H9 (cell line): Measurements from ENCODE around the gene KAZN. TPM values are rescaled to one million over a fixed set of nuclear protein-coding genes. Genes with fewer than 3 reads are reported as not detected.

ENCODE experiments used
- DNase-seq: peaks from one replicate; pipeline ENCODE4 v3.0.0-alpha.2; 2017
- H2AFZ ChIP-seq: one replicate; pipeline ENCODE4 v1.6.1; 2013; ENCODE audit warnings: mild to moderate bottlenecking, low read length, control low read depth, moderate library complexity
- H2AK5ac ChIP-seq: 2 replicates; pipeline ENCODE4 v1.6.1; 2013; ENCODE audit warnings: low read length, control low read depth, mixed read lengths; ENCODE audit not compliant: insufficient read length
- H2BK120ac ChIP-seq: one replicate; pipeline ENCODE4 v1.6.1; 2013; ENCODE audit warnings: low read depth, mild to moderate bottlenecking, low read length, control low read depth, inconsistent platforms; ENCODE audit not compliant: poor library complexity, severe bottlenecking
- H2BK12ac ChIP-seq: 2 replicates; pipeline ENCODE4 v1.6.1; 2013; ENCODE audit warnings: low read length, control low read depth, mixed read lengths, low read depth; ENCODE audit not compliant: insufficient read length
- H2BK15ac ChIP-seq: 2 replicates; pipeline ENCODE4 v1.6.1; 2013; ENCODE audit warnings: low read depth, low read length, control low read depth
- H2BK20ac ChIP-seq: one replicate; pipeline ENCODE4 v1.6.1; 2013; ENCODE audit warnings: low read depth, mild to moderate bottlenecking, low read length, control low read depth, inconsistent platforms; ENCODE audit not compliant: poor library complexity, severe bottlenecking
- H2BK5ac ChIP-seq: 2 replicates; pipeline ENCODE4 v1.6.1; 2013; ENCODE audit warnings: low read length, control low read depth, mixed read lengths; ENCODE audit not compliant: insufficient read length
- H3K14ac ChIP-seq: 2 replicates; pipeline ENCODE4 v1.6.1; 2013; ENCODE audit warnings: low read length, control low read depth; ENCODE audit not compliant: insufficient read depth
- H3K18ac ChIP-seq: 2 replicates; pipeline ENCODE4 v1.6.1; 2013; ENCODE audit warnings: low read depth, mild to moderate bottlenecking, mixed read lengths, low read length, control low read depth; ENCODE audit not compliant: insufficient read length
- H3K23ac ChIP-seq: 2 replicates; pipeline ENCODE4 v1.6.1; 2013; ENCODE audit warnings: low read length, control low read depth, mixed read lengths, low read depth; ENCODE audit not compliant: insufficient read length
- H3K23me2 ChIP-seq: 2 replicates; pipeline ENCODE4 v1.6.1; 2013; ENCODE audit warnings: low read depth, mild to moderate bottlenecking, mixed read lengths, low read length, control low read depth; ENCODE audit not compliant: insufficient read length, poor library complexity, severe bottlenecking
- H3K27ac ChIP-seq: 2 replicates; pipeline ENCODE4 v1.5.1; 2013; ENCODE audit warnings: low read length, control low read depth, mixed read lengths, low read depth; ENCODE audit not compliant: insufficient read length
- H3K27me3 ChIP-seq: 2 replicates; pipeline ENCODE4 v1.6.1; 2013; ENCODE audit warnings: low read length, control low read depth, inconsistent platforms; ENCODE audit not compliant: insufficient read depth
- H3K4ac ChIP-seq: 2 replicates; pipeline ENCODE4 v1.6.1; 2013; ENCODE audit warnings: low read depth, mild to moderate bottlenecking, control low read depth, inconsistent platforms, low read length, moderate library complexity
- H3K4me1 ChIP-seq: 2 replicates; pipeline ENCODE4 v1.6.1; 2013; ENCODE audit warnings: low read length, control low read depth, inconsistent platforms; ENCODE audit not compliant: insufficient read depth
- H3K4me2 ChIP-seq: 2 replicates; pipeline ENCODE4 v1.6.1; 2013; ENCODE audit warnings: low read length, control low read depth, mixed read lengths; ENCODE audit not compliant: insufficient read length, insufficient read depth
- H3K56ac ChIP-seq: 2 replicates; pipeline ENCODE4 v1.6.1; 2013; ENCODE audit warnings: low read depth, mild to moderate bottlenecking, mixed read lengths, low read length, control low read depth; ENCODE audit not compliant: insufficient read length
- H3K79me1 ChIP-seq: 2 replicates; pipeline ENCODE4 v1.6.1; 2013; ENCODE audit warnings: low read depth, mild to moderate bottlenecking, moderate library complexity, low read length, control low read depth, inconsistent platforms; ENCODE audit not compliant: insufficient read depth, poor library complexity, severe bottlenecking
- H3K79me2 ChIP-seq: 2 replicates; pipeline ENCODE4 v1.6.1; 2013; ENCODE audit warnings: low read length, control low read depth, inconsistent platforms; ENCODE audit not compliant: insufficient read depth
- H3K9ac ChIP-seq: 2 replicates; pipeline ENCODE4 v1.6.1; 2013; ENCODE audit warnings: low read length, control low read depth, mixed read lengths; ENCODE audit not compliant: insufficient read length; ENCODE audit errors: extremely low read depth
- H3K9me3 ChIP-seq: one replicate; pipeline ENCODE4 v1.6.1; 2013; ENCODE audit warnings: low read depth, low read length, inconsistent platforms; ENCODE audit not compliant: control insufficient read depth
- H3T11ph ChIP-seq: one replicate; pipeline ENCODE4 v1.6.1; 2013; ENCODE audit warnings: mild to moderate bottlenecking, low read length, control low read depth, inconsistent platforms
- H4K20me1 ChIP-seq: one replicate; pipeline ENCODE4 v1.6.1; 2013; ENCODE audit not compliant: control insufficient read depth, insufficient read length, insufficient read depth
- H4K5ac ChIP-seq: 2 replicates; pipeline ENCODE4 v1.6.1; 2013; ENCODE audit warnings: low read depth, mild to moderate bottlenecking, mixed read lengths, low read length, control low read depth; ENCODE audit not compliant: insufficient read length
- H4K8ac ChIP-seq: replicated peaks from 2 replicates; pipeline ENCODE4 v1.6.1; 2013; ENCODE audit warnings: low read length, control low read depth, mixed read lengths, low read depth; ENCODE audit not compliant: insufficient read length
- H4K91ac ChIP-seq: 2 replicates; pipeline ENCODE4 v1.6.1; 2013; ENCODE audit warnings: low read depth, mild to moderate bottlenecking, moderate library complexity, mixed read lengths, low read length, control low read depth; ENCODE audit not compliant: insufficient read length
- H3K27ac Mint-ChIP-seq, 3 experiments: 2 replicates in 2 of 3; 3 replicates in 1 of 3; pipeline ENCODE4 v1.8.0; 2020 to 2021; ENCODE audit warnings: mixed read lengths in 3 of 3, mild to moderate bottlenecking in 1 of 3, moderate library complexity in 1 of 3
- H3K27me3 Mint-ChIP-seq: 2 replicates; pipeline ENCODE4 v1.8.0; 2021; ENCODE audit warnings: low read depth, mild to moderate bottlenecking, moderate library complexity, mixed read lengths
- H3K36me3 Mint-ChIP-seq, 3 experiments: 2 replicates in 2 of 3; 3 replicates in 1 of 3; pipeline ENCODE4 v1.8.0; 2020 to 2021; ENCODE audit warnings: low read depth in 3 of 3, mixed read lengths in 3 of 3; ENCODE audit not compliant: insufficient read depth in 1 of 3
- H3K4me1 Mint-ChIP-seq, 2 experiments: 2 replicates each; pipeline ENCODE4 v1.8.0; 2020; ENCODE audit warnings: mixed read lengths in 2 of 2
- H3K4me3 Mint-ChIP-seq, 2 experiments: 2 replicates in 1 of 2; 3 replicates in 1 of 2; pipeline ENCODE4 v1.8.0; 2020 to 2021; ENCODE audit warnings: mild to moderate bottlenecking in 2 of 2, mixed read lengths in 2 of 2, moderate library complexity in 1 of 2
- H3K9me3 Mint-ChIP-seq, 2 experiments: 2 replicates in 1 of 2; 3 replicates in 1 of 2; pipeline ENCODE4 v1.8.0; 2020; ENCODE audit warnings: mild to moderate bottlenecking in 2 of 2, mixed read lengths in 2 of 2, moderate library complexity in 1 of 2
- CTCF ChIP-seq: fragments of 200-600 bp; sonication (generic); conservative IDR thresholded peaks from 3 replicates; pipeline ENCODE4 v1.8.0; 2021; ENCODE audit warnings: antibody characterized with exemption, mild to moderate bottlenecking
- WGBS: extraction: QIAGEN DNeasy Blood & Tissue Kit; methylation state at CpG from one replicate; pipeline ENCODE4 v1.1.7; 2013; ENCODE audit warnings: missing lambda C conversion rate, low lambda C conversion rate, mixed read lengths; ENCODE audit not compliant: insufficient read length; ENCODE audit errors: extremely low coverage; 5-methylcytosine and 5-hydroxymethylcytosine counted together
- total RNA-seq: library from RNA; stranded (reverse); gene quantifications from 2 replicates; pipeline ENCODE4 v1.2.1, GENCODE V29; 2021

KAZN gene
- total RNA-seq, 1 experiment from 2014 or later = 7.6 TPM

GRCh38 chr1:14845851-14846250 lies 247.4 kb downstream of the KAZN start:
- no peak overlapping the region for H4K91ac ChIP-seq
- peaks cover 18 to 21% of the 10 kb centered on the region in 2 experiments for H3K9me3 Mint-ChIP-seq
- H3K79me2 ChIP-seq = no peaks in the 10 kb centered on the region
- H3K4me1 Mint-ChIP-seq = no peaks in the 10 kb centered on the region
- H2BK120ac ChIP-seq = no peak overlapping the region
- H3K27me3 Mint-ChIP-seq = peaks cover 9% of the 10 kb centered on the region
- H3K36me3 Mint-ChIP-seq = peaks cover 12 to 17% (median 13%) of the 10 kb centered on the region in 3 experiments
- no peak overlapping the region for H4K8ac ChIP-seq
- no peak overlapping the region for H3K9ac ChIP-seq
- no peak overlapping the region for H2BK20ac ChIP-seq
- H2AK5ac ChIP-seq = no peak overlapping the region
- no peaks in the 10 kb centered on the region for H3K79me1 ChIP-seq
- H4K5ac ChIP-seq = no peak overlapping the region
- H3K4me2 ChIP-seq = no peak overlapping the region
- H3K4me3 Mint-ChIP-seq = no peak overlapping the region
- H3K23ac ChIP-seq = no peak overlapping the region
- peaks cover 14% of the 10 kb centered on the region for H3K9me3 ChIP-seq
- no peak overlapping the region for H3K14ac ChIP-seq
- H3K4me1 ChIP-seq = no peaks in the 10 kb centered on the region
- H2BK5ac ChIP-seq = no peak overlapping the region
- no peak overlapping the region for H3K56ac ChIP-seq
- H3K23me2 ChIP-seq = no peaks in the 10 kb centered on the region
- no peak overlapping the region for H2BK15ac ChIP-seq
- no peak for DNase-seq
- no peak overlapping the region for H3K27ac ChIP-seq
- TF ChIP-seq CTCF = no peak
- H2BK12ac ChIP-seq = no peak overlapping the region
- H3K18ac ChIP-seq = no peak overlapping the region
- H4K20me1 ChIP-seq = no peaks in the 10 kb centered on the region
- H3K27me3 ChIP-seq = no peaks in the 10 kb centered on the region
- no peak overlapping the region for H3K27ac Mint-ChIP-seq
- WGBS = no CpG with 5 or more reads among the region's 5 CpGs
- H2AFZ ChIP-seq = no peak overlapping the region
- no peak overlapping the region for H3K4ac ChIP-seq
- no peak overlapping the region for H3T11ph ChIP-seq
